Fibroblast of skin of right quadriceps (primary cell): ENCODE results near the gene FOXO6.

Source experiments
- DNase-seq: peaks from one replicate; pipeline ENCODE4 v3.0.0-alpha.2; 2013

Gene FOXO6

GRCh38 chr1:41428738-41429640 is 67.8 kb downstream of the FOXO6 start:
- no peak for DNase-seq

- DNase-seq = no peak
These were observed 68.4 kb downstream of the FOXO6 start for GRCh38 chr1:41429641-41430035.

- DNase-seq = no peak
These were observed 68.8 kb downstream of the FOXO6 start for GRCh38 chr1:41430069-41430468.

- no peak for DNase-seq
These were observed 69.3 kb downstream of the FOXO6 start for GRCh38 chr1:41430582-41430981.

GRCh38 chr1:41431490-41432350 is 70.5 kb downstream of the FOXO6 start:
- DNase-seq = no peak
